Spleen (tissue), 11 donors: ENCODE results near the gene SMYD1. TPM values are rescaled to one million over a fixed set of nuclear protein-coding genes. Genes with fewer than 3 reads are reported as not detected.

Experiments used
- DNase-seq: peaks from one replicate; pipeline ENCODE4 v3.0.0-alpha.2; 2020
- H3K27ac ChIP-seq, 8 donors: fragments of 200-600 bp; sonication (generic) in 7 of 8; 1 replicate in 4 of 8; 2 replicates in 4 of 8; pipeline versions ENCODE4 v1.5.0 to v1.8.0; 2016 to 2021; ENCODE audit warnings: inconsistent platforms in 4 of 8, mild to moderate bottlenecking in 4 of 8, moderate library complexity in 1 of 8
- H3K27me3 ChIP-seq, 7 donors: fragments of 200-600 bp; sonication (generic) in 6 of 7; replicated peaks in 1 of 7; 1 replicate in 4 of 7; 2 replicates in 3 of 7; pipeline versions ENCODE4 v1.5.0 to v1.8.0; 2016 to 2021; ENCODE audit warnings: inconsistent platforms in 3 of 7, mild to moderate bottlenecking in 1 of 7
- H3K36me3 ChIP-seq, 6 donors: fragments of 200-600 bp; sonication (generic) in 5 of 6; 1 replicate in 4 of 6; 2 replicates in 2 of 6; pipeline versions ENCODE4 v1.5.0 to v1.8.0; 2016 to 2021; ENCODE audit warnings: inconsistent platforms in 2 of 6
- H3K4me1 ChIP-seq, 6 donors: fragments of 200-600 bp; sonication (generic) in 5 of 6; 1 replicate in 3 of 6; 2 replicates in 3 of 6; pipeline versions ENCODE4 v1.5.0 to v1.8.0; 2016 to 2021; ENCODE audit warnings: inconsistent platforms in 3 of 6
- H3K4me3 ChIP-seq, 8 donors: fragments of 200-600 bp; sonication (generic) in 7 of 8; 1 replicate in 4 of 8; 2 replicates in 4 of 8; pipeline versions ENCODE4 v1.5.0 to v1.8.0; 2016 to 2021; ENCODE audit warnings: inconsistent platforms in 4 of 8, mild to moderate bottlenecking in 4 of 8, moderate library complexity in 2 of 8
- H3K9me3 ChIP-seq, 8 donors: fragments of 200-600 bp; sonication (generic) in 7 of 8; 1 replicate in 4 of 8; 2 replicates in 4 of 8; pipeline versions ENCODE4 v1.5.0 to v1.8.0; 2016 to 2021; ENCODE audit warnings: inconsistent platforms in 4 of 8
- CTCF ChIP-seq, 11 experiments: fragments of 200-600 bp in 7 of 11; fragments of 450-650 bp in 4 of 11; sonication (generic) in 4 of 11; IDR thresholded peaks in 8 of 11; conservative IDR thresholded peaks in 3 of 11; 1 replicate in 7 of 11; 2 replicates in 4 of 11; pipeline versions ENCODE4 v1.4.0 to v1.8.0; 2016 to 2021; ENCODE audit warnings: antibody characterized with exemption in 11 of 11, inconsistent platforms in 4 of 11, mild to moderate bottlenecking in 1 of 11
- POLR2A ChIP-seq, 3 donors: fragments of 450-650 bp; IDR thresholded peaks; one replicate each; pipeline ENCODE4 v1.5.1; 2017; ENCODE audit warnings: antibody characterized with exemption in 3 of 3, mild to moderate bottlenecking in 1 of 3
- POLR2AphosphoS5 ChIP-seq, 3 donors: sonication (generic); formaldehyde crosslinking; IDR thresholded peaks; one replicate each; pipeline ENCODE4 v1.5.1; 2017; ENCODE audit warnings: antibody characterized with exemption in 3 of 3
- WGBS, 5 donors: extraction: QIAGEN DNeasy Blood & Tissue Kit in 3 of 5; methylation state at CpG; one replicate each; pipeline versions ENCODE4 v1.1.5 to v1.1.7; 2013 to 2018; 5-methylcytosine and 5-hydroxymethylcytosine counted together
- intact Hi-C: fragments of 100-400 bp; cut with DNase I; formaldehyde crosslinking; loops from one replicate; pipeline ENCODE4 v1.15.0; 2023; ENCODE audit warnings: low total_unique reads
- polyA plus RNA-seq, 3 donors: library from polyadenylated mRNA; stranded (reverse); fragments of 200-250 nt; gene quantifications; one replicate each; pipeline ENCODE4 v1.2.1, GENCODE V29; 2013
- total RNA-seq, 7 donors: library from RNA; depleted of rRNA in 3 of 7; stranded (reverse); fragments of >200 nt in 3 of 7; fragmentation: NEBNext Ultra II Directional in 4 of 7; extraction: Animal tissue kit (Norgen Biotek cat#: 25700) in 4 of 7; gene quantifications; one replicate each; pipeline versions ENCODE4 v1.1.0 to v1.2.1, GENCODE V29; 2016 to 2021
- donor health status: healthy with polysubstance abuse.
- donor health status: DM: no; HTN: no; CAD: no; lungs with moderate emphysema.
- donor health status: DM: no; HTN: no; CAD: no.
- donor health status: Bipolar disorder and iron deficiency.
- donor health status: healthy.
- donor health status: DM: no; HTN: no; CAD: no.
- donor health status: DM: yes; HTN: yes; CAD: no.

Gene SMYD1
- total and polyA plus RNA-seq, 10 donors: 0.02 to 0.07 TPM; not detected in 8

- H3K27ac ChIP-seq: peak overlapping the region in 7 of 8 donors; percentile 96 to 100 (median 99)
- TF ChIP-seq CTCF (IDR thresholded peaks at IDR 0.05 in 8 of 11, conservative IDR thresholded peaks at IDR 0.05 in 3 of 11) (no peak), POLR2AphosphoS5 (IDR thresholded peaks at IDR 0.05) (no peak), POLR2A (IDR thresholded peaks at IDR 0.05) (no peak)
- intact Hi-C loops: no loop called here
- no peaks in the 10 kb centered on the region for H3K27me3 ChIP-seq
- H3K36me3 ChIP-seq: peaks cover 0 to 9% (median 0%) of the 10 kb centered on the region in 6 donors
- no peaks in the 10 kb centered on the region for H3K9me3 ChIP-seq
- peak overlapping the region in 1 of 8 donors; percentile 89 for H3K4me3 ChIP-seq
- peaks cover 15 to 55% (median 38%) of the 10 kb centered on the region in 6 donors for H3K4me1 ChIP-seq
- DNase-seq: no peak
- 10 to 21% (median 13%) methylated on average over 1 of the region's 1 CpG for WGBS, 5 donors
Measured at GRCh38 chr2:88053296-88053695, 14.3 kb upstream of the SMYD1 start.

- Histone ChIP-seq H3K36me3 (peaks cover 0 to 3% (median 0%) of the 10 kb centered on the region in 6 donors), H3K4me1 (peaks cover 15 to 53% (median 38%) of the 10 kb centered on the region in 6 donors), H3K27me3 (no peaks in the 10 kb centered on the region), H3K27ac (peak overlapping the region; percentile 96 to 100 (median 98)), H3K9me3 (no peaks in the 10 kb centered on the region), H3K4me3 (peak overlapping the region; percentile 68 to 89 (median 73))
- intact Hi-C loops: no loop called here
- TF ChIP-seq CTCF (IDR thresholded peaks at IDR 0.05 in 8 of 11, conservative IDR thresholded peaks at IDR 0.05 in 3 of 11) (no peak), POLR2A (IDR thresholded peaks at IDR 0.05) (no peak), POLR2AphosphoS5 (IDR thresholded peaks at IDR 0.05) (no peak)
- DNase-seq: no peak
- 46 to 64% (median 49%) methylated on average over 10 of the region's 10 CpGs for WGBS, 5 donors
Measured at GRCh38 chr2:88053934-88054781, 13.5 kb upstream of the SMYD1 start.

GRCh38 chr2:88054782-88055370 lies 12.7 kb upstream of the SMYD1 start:
- intact Hi-C loops: no loop called here
- 25 to 29% (median 29%) methylated on average over 25 of the region's 25 CpGs for WGBS, 5 donors
- peak overlapping the region; percentile 96 to 100 (median 98) for H3K27ac ChIP-seq
- no peaks in the 10 kb centered on the region for H3K27me3 ChIP-seq
- no peaks in the 10 kb centered on the region for H3K9me3 ChIP-seq
- TF ChIP-seq POLR2A (IDR thresholded peaks at IDR 0.05) (peak in 1 of 3 donors; percentile 12), POLR2AphosphoS5 (IDR thresholded peaks at IDR 0.05) (no peak), CTCF (IDR thresholded peaks at IDR 0.05 in 8 of 11, conservative IDR thresholded peaks at IDR 0.05 in 3 of 11) (no peak)
- DNase-seq: peak; percentile 79
- H3K36me3 ChIP-seq: no peaks in the 10 kb centered on the region
- peaks cover 15 to 47% (median 38%) of the 10 kb centered on the region in 6 donors for H3K4me1 ChIP-seq
- H3K4me3 ChIP-seq: peak overlapping the region; percentile 68 to 89 (median 73)
